NB4 (cell line): ENCODE measurements around the gene ZBTB7C.

Source experiments
- CTCF ChIP-seq: IDR thresholded peaks from one replicate; pipeline ENCODE4 v1.5.1; 2012; ENCODE audit warnings: low read depth, low read length
- POLR2A ChIP-seq: IDR thresholded peaks from 2 replicates; pipeline ENCODE4 v1.6.1; 2011; ENCODE audit warnings: mild to moderate bottlenecking; ENCODE audit not compliant: insufficient read length; ENCODE audit errors: extremely low read depth

GRCh38 chr18:48066225-48066652 is 342.9 kb downstream of the ZBTB7C start:
- no peak for TF ChIP-seq CTCF
- no peak for TF ChIP-seq POLR2A
